H9 (cell line): Measurements from ENCODE around the gene FANCC. TPM values are rescaled to one million over a fixed set of nuclear protein-coding genes. Genes with fewer than 3 reads are reported as not detected.

ENCODE experiments used
- DNase-seq: peaks from one replicate; pipeline ENCODE4 v3.0.0-alpha.2; 2017
- H2AFZ ChIP-seq: one replicate; pipeline ENCODE4 v1.6.1; 2013; ENCODE audit warnings: mild to moderate bottlenecking, low read length, control low read depth, moderate library complexity
- H2AK5ac ChIP-seq: 2 replicates; pipeline ENCODE4 v1.6.1; 2013; ENCODE audit warnings: low read length, control low read depth, mixed read lengths; ENCODE audit not compliant: insufficient read length
- H2BK120ac ChIP-seq: one replicate; pipeline ENCODE4 v1.6.1; 2013; ENCODE audit warnings: low read depth, mild to moderate bottlenecking, low read length, control low read depth, inconsistent platforms; ENCODE audit not compliant: poor library complexity, severe bottlenecking
- H2BK12ac ChIP-seq: 2 replicates; pipeline ENCODE4 v1.6.1; 2013; ENCODE audit warnings: low read length, control low read depth, mixed read lengths, low read depth; ENCODE audit not compliant: insufficient read length
- H2BK15ac ChIP-seq: 2 replicates; pipeline ENCODE4 v1.6.1; 2013; ENCODE audit warnings: low read depth, low read length, control low read depth
- H2BK20ac ChIP-seq: one replicate; pipeline ENCODE4 v1.6.1; 2013; ENCODE audit warnings: low read depth, mild to moderate bottlenecking, low read length, control low read depth, inconsistent platforms; ENCODE audit not compliant: poor library complexity, severe bottlenecking
- H2BK5ac ChIP-seq: 2 replicates; pipeline ENCODE4 v1.6.1; 2013; ENCODE audit warnings: low read length, control low read depth, mixed read lengths; ENCODE audit not compliant: insufficient read length
- H3K14ac ChIP-seq: 2 replicates; pipeline ENCODE4 v1.6.1; 2013; ENCODE audit warnings: low read length, control low read depth; ENCODE audit not compliant: insufficient read depth
- H3K18ac ChIP-seq: 2 replicates; pipeline ENCODE4 v1.6.1; 2013; ENCODE audit warnings: low read depth, mild to moderate bottlenecking, mixed read lengths, low read length, control low read depth; ENCODE audit not compliant: insufficient read length
- H3K23ac ChIP-seq: 2 replicates; pipeline ENCODE4 v1.6.1; 2013; ENCODE audit warnings: low read length, control low read depth, mixed read lengths, low read depth; ENCODE audit not compliant: insufficient read length
- H3K23me2 ChIP-seq: 2 replicates; pipeline ENCODE4 v1.6.1; 2013; ENCODE audit warnings: low read depth, mild to moderate bottlenecking, mixed read lengths, low read length, control low read depth; ENCODE audit not compliant: insufficient read length, poor library complexity, severe bottlenecking
- H3K27ac ChIP-seq: 2 replicates; pipeline ENCODE4 v1.5.1; 2013; ENCODE audit warnings: low read length, control low read depth, mixed read lengths, low read depth; ENCODE audit not compliant: insufficient read length
- H3K27me3 ChIP-seq: 2 replicates; pipeline ENCODE4 v1.6.1; 2013; ENCODE audit warnings: low read length, control low read depth, inconsistent platforms; ENCODE audit not compliant: insufficient read depth
- H3K4ac ChIP-seq: 2 replicates; pipeline ENCODE4 v1.6.1; 2013; ENCODE audit warnings: low read depth, mild to moderate bottlenecking, control low read depth, inconsistent platforms, low read length, moderate library complexity
- H3K4me1 ChIP-seq: 2 replicates; pipeline ENCODE4 v1.6.1; 2013; ENCODE audit warnings: low read length, control low read depth, inconsistent platforms; ENCODE audit not compliant: insufficient read depth
- H3K4me2 ChIP-seq: 2 replicates; pipeline ENCODE4 v1.6.1; 2013; ENCODE audit warnings: low read length, control low read depth, mixed read lengths; ENCODE audit not compliant: insufficient read length, insufficient read depth
- H3K56ac ChIP-seq: 2 replicates; pipeline ENCODE4 v1.6.1; 2013; ENCODE audit warnings: low read depth, mild to moderate bottlenecking, mixed read lengths, low read length, control low read depth; ENCODE audit not compliant: insufficient read length
- H3K79me1 ChIP-seq: 2 replicates; pipeline ENCODE4 v1.6.1; 2013; ENCODE audit warnings: low read depth, mild to moderate bottlenecking, moderate library complexity, low read length, control low read depth, inconsistent platforms; ENCODE audit not compliant: insufficient read depth, poor library complexity, severe bottlenecking
- H3K79me2 ChIP-seq: 2 replicates; pipeline ENCODE4 v1.6.1; 2013; ENCODE audit warnings: low read length, control low read depth, inconsistent platforms; ENCODE audit not compliant: insufficient read depth
- H3K9ac ChIP-seq: 2 replicates; pipeline ENCODE4 v1.6.1; 2013; ENCODE audit warnings: low read length, control low read depth, mixed read lengths; ENCODE audit not compliant: insufficient read length; ENCODE audit errors: extremely low read depth
- H3K9me3 ChIP-seq: one replicate; pipeline ENCODE4 v1.6.1; 2013; ENCODE audit warnings: low read depth, low read length, inconsistent platforms; ENCODE audit not compliant: control insufficient read depth
- H3T11ph ChIP-seq: one replicate; pipeline ENCODE4 v1.6.1; 2013; ENCODE audit warnings: mild to moderate bottlenecking, low read length, control low read depth, inconsistent platforms
- H4K20me1 ChIP-seq: one replicate; pipeline ENCODE4 v1.6.1; 2013; ENCODE audit not compliant: control insufficient read depth, insufficient read length, insufficient read depth
- H4K5ac ChIP-seq: 2 replicates; pipeline ENCODE4 v1.6.1; 2013; ENCODE audit warnings: low read depth, mild to moderate bottlenecking, mixed read lengths, low read length, control low read depth; ENCODE audit not compliant: insufficient read length
- H4K8ac ChIP-seq: replicated peaks from 2 replicates; pipeline ENCODE4 v1.6.1; 2013; ENCODE audit warnings: low read length, control low read depth, mixed read lengths, low read depth; ENCODE audit not compliant: insufficient read length
- H4K91ac ChIP-seq: 2 replicates; pipeline ENCODE4 v1.6.1; 2013; ENCODE audit warnings: low read depth, mild to moderate bottlenecking, moderate library complexity, mixed read lengths, low read length, control low read depth; ENCODE audit not compliant: insufficient read length
- H3K27ac Mint-ChIP-seq, 3 experiments: 2 replicates in 2 of 3; 3 replicates in 1 of 3; pipeline ENCODE4 v1.8.0; 2020 to 2021; ENCODE audit warnings: mixed read lengths in 3 of 3, mild to moderate bottlenecking in 1 of 3, moderate library complexity in 1 of 3
- H3K27me3 Mint-ChIP-seq: 2 replicates; pipeline ENCODE4 v1.8.0; 2021; ENCODE audit warnings: low read depth, mild to moderate bottlenecking, moderate library complexity, mixed read lengths
- H3K36me3 Mint-ChIP-seq, 3 experiments: 2 replicates in 2 of 3; 3 replicates in 1 of 3; pipeline ENCODE4 v1.8.0; 2020 to 2021; ENCODE audit warnings: low read depth in 3 of 3, mixed read lengths in 3 of 3; ENCODE audit not compliant: insufficient read depth in 1 of 3
- H3K4me1 Mint-ChIP-seq, 2 experiments: 2 replicates each; pipeline ENCODE4 v1.8.0; 2020; ENCODE audit warnings: mixed read lengths in 2 of 2
- H3K4me3 Mint-ChIP-seq, 2 experiments: 2 replicates in 1 of 2; 3 replicates in 1 of 2; pipeline ENCODE4 v1.8.0; 2020 to 2021; ENCODE audit warnings: mild to moderate bottlenecking in 2 of 2, mixed read lengths in 2 of 2, moderate library complexity in 1 of 2
- H3K9me3 Mint-ChIP-seq, 2 experiments: 2 replicates in 1 of 2; 3 replicates in 1 of 2; pipeline ENCODE4 v1.8.0; 2020; ENCODE audit warnings: mild to moderate bottlenecking in 2 of 2, mixed read lengths in 2 of 2, moderate library complexity in 1 of 2
- WGBS: extraction: QIAGEN DNeasy Blood & Tissue Kit; methylation state at CpG from one replicate; pipeline ENCODE4 v1.1.7; 2013; ENCODE audit warnings: missing lambda C conversion rate, low lambda C conversion rate, mixed read lengths; ENCODE audit not compliant: insufficient read length; ENCODE audit errors: extremely low coverage; 5-methylcytosine and 5-hydroxymethylcytosine counted together
- total RNA-seq: library from RNA; stranded (reverse); gene quantifications from 2 replicates; pipeline ENCODE4 v1.2.1, GENCODE V29; 2021
- TF ChIP-seq, protein P1 (sequence below): fragments of 200-600 bp; sonication (generic); conservative IDR thresholded peaks from 3 replicates; pipeline ENCODE4 v1.8.0; 2021; ENCODE audit warnings: antibody characterized with exemption, mild to moderate bottlenecking

Gene FANCC
- total RNA-seq, 1 experiment from 2014 or later = 14.6 TPM

- Histone ChIP-seq H4K91ac (no peak overlapping the region), H2BK20ac (no peak overlapping the region), H4K8ac (no peak overlapping the region), H2BK12ac (no peak overlapping the region), H3K79me1 (no peaks in the 10 kb centered on the region), H3K9me3 (no peaks in the 10 kb centered on the region), H3K9ac (no peak overlapping the region), H3K23me2 (no peaks in the 10 kb centered on the region), H3K23ac (no peak overlapping the region), H2BK15ac (no peak overlapping the region), H3K27me3 (no peaks in the 10 kb centered on the region), H2AFZ (no peak overlapping the region), H4K5ac (no peak overlapping the region), H3K79me2 (peaks cover 2% of the 10 kb centered on the region; the same call in 1 of the 2 replicates), H2BK5ac (no peak overlapping the region), H3K18ac (no peak overlapping the region), H3K4ac (no peak overlapping the region), H3K27ac (no peak overlapping the region), H2BK120ac (no peak overlapping the region), H3K4me2 (no peak overlapping the region), H3K4me1 (no peaks in the 10 kb centered on the region), H3K56ac (no peak overlapping the region), H3K14ac (no peak overlapping the region), H3T11ph (no peak overlapping the region), H2AK5ac (no peak overlapping the region), H4K20me1 (no peaks in the 10 kb centered on the region)
- Mint-ChIP-seq H3K27me3 (no peaks in the 10 kb centered on the region), H3K27ac (peak overlapping the region in 1 of 3 experiments; percentile 90; a peak in 2 of 7 replicates), H3K4me3 (no peak overlapping the region), H3K4me1 (peaks cover 39% of the 10 kb centered on the region in 2 experiments), H3K9me3 (no peaks in the 10 kb centered on the region), H3K36me3 (peaks cover 0 to 7% (median 2%) of the 10 kb centered on the region in 3 experiments; a peak in 4 of 7 replicates)
- TF ChIP-seq, protein P1, sequence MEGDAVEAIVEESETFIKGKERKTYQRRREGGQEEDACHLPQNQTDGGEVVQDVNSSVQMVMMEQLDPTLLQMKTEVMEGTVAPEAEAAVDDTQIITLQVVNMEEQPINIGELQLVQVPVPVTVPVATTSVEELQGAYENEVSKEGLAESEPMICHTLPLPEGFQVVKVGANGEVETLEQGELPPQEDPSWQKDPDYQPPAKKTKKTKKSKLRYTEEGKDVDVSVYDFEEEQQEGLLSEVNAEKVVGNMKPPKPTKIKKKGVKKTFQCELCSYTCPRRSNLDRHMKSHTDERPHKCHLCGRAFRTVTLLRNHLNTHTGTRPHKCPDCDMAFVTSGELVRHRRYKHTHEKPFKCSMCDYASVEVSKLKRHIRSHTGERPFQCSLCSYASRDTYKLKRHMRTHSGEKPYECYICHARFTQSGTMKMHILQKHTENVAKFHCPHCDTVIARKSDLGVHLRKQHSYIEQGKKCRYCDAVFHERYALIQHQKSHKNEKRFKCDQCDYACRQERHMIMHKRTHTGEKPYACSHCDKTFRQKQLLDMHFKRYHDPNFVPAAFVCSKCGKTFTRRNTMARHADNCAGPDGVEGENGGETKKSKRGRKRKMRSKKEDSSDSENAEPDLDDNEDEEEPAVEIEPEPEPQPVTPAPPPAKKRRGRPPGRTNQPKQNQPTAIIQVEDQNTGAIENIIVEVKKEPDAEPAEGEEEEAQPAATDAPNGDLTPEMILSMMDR = no peak
- no peak for DNase-seq
- no CpG with 5 or more reads among the region's 10 CpGs for WGBS
Measured at GRCh38 chr9:95079461-95079860, 238.0 kb downstream of the FANCC start.
